ENCODE data around the gene SMS. TPM values are rescaled to one million over a fixed set of nuclear protein-coding genes. Genes with fewer than 3 reads are reported as not detected.

Gene SMS
- total RNA-seq, 1 donor from 2014 or later = 161 TPM

DNA sequence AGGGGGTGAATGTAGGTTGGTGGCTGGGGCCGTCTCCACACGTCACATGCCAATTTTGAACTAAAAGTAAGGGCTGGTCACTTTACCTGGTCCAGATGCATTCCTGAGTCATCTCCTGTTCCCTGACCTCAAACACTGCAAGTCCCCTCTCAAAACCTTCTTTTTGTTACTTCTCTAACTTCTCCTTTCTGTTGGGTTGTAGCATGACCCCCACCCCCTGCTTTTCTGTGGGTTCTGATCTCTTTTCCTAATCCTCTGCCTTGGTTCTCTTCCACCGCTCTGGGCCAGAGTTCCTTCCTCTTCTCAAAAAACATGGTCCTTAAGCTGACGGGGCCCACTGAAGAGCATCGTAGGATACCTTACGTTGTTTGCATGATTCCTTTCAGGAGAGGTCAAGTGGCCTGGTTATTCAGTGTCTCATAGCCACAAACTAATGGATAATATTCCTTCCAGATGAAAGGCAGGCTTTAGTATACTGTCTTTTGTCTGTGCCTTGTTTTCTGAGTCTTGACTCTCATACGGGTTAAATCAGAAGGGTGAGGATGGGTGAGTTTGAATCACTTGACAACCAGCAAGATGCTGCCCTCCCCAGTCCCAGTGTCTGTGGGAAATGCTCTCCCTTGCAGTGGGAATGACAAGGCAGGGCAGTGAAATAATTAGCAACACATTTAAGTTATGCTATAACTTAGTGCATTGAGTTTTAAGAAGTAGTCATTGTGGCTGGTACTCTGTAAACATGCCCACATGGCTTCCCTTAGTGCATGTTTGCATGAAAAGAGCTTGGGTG, 15.1 kb downstream of the SMS start:
- no peaks in the 10 kb centered on the region for H3K9me3 Mint-ChIP-seq (ENCODE audit: unreplicated experiment)
- no peak overlapping the region for H3K4me3 Mint-ChIP-seq (ENCODE audit: unreplicated experiment)
- TF ChIP-seq CTCF (IDR thresholded peaks at IDR 0.05; ENCODE audit: unreplicated experiment) = no peak
- H3K27me3 Mint-ChIP-seq (ENCODE audit: unreplicated experiment) = peaks cover 2% of the 10 kb centered on the region
- H3K36me3 Mint-ChIP-seq (ENCODE audit: low read depth, unreplicated experiment) = peaks cover 7% of the 10 kb centered on the region
- DNase-seq (ENCODE audit: low spot score) = no peak
- H3K4me1 Mint-ChIP-seq (ENCODE audit: unreplicated experiment) = peaks cover 36% of the 10 kb centered on the region
- H3K27ac Mint-ChIP-seq (ENCODE audit: unreplicated experiment) = no peak overlapping the region

- no peak for TF ChIP-seq CTCF (IDR thresholded peaks at IDR 0.05; ENCODE audit: unreplicated experiment)
- H3K4me3 Mint-ChIP-seq (ENCODE audit: unreplicated experiment) = no peak overlapping the region
- peaks cover 7% of the 10 kb centered on the region for H3K36me3 Mint-ChIP-seq (ENCODE audit: low read depth, unreplicated experiment)
- H3K9me3 Mint-ChIP-seq (ENCODE audit: unreplicated experiment) = no peaks in the 10 kb centered on the region
- H3K4me1 Mint-ChIP-seq (ENCODE audit: unreplicated experiment) = peaks cover 36% of the 10 kb centered on the region
- peaks cover 2% of the 10 kb centered on the region for H3K27me3 Mint-ChIP-seq (ENCODE audit: unreplicated experiment)
- DNase-seq (ENCODE audit: low spot score) = no peak
- H3K27ac Mint-ChIP-seq (ENCODE audit: unreplicated experiment) = no peak overlapping the region
Measured at GRCh38 chrX:21956783-21957182, 16.3 kb downstream of the SMS start.

DNA sequence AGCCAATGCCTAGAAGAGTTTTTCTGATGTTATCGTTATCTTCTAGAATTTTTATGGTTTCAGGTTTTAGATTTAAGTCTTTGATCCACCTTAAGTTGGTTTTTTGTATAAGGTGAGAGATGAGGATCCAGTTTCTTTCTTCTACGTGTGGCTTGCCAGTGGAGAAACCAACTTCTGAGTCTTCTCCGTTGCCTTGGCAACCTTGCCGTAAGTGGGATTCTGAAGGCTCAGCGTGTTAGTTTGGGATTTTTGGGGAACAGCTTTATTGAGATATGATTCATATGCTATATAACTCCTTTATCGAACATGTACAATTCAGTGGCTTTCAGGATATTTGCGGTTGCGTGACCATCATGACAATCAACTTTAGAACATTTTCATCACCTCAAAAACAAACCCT, 17.7 kb downstream of the SMS start:
- Mint-ChIP-seq H3K4me1 (ENCODE audit: unreplicated experiment) (peaks cover 26% of the 10 kb centered on the region), H3K4me3 (ENCODE audit: unreplicated experiment) (no peak overlapping the region), H3K27me3 (ENCODE audit: unreplicated experiment) (peaks cover 2% of the 10 kb centered on the region), H3K27ac (ENCODE audit: unreplicated experiment) (no peak overlapping the region), H3K9me3 (ENCODE audit: unreplicated experiment) (no peaks in the 10 kb centered on the region), H3K36me3 (ENCODE audit: low read depth, unreplicated experiment) (peaks cover 7% of the 10 kb centered on the region)
- no peak for TF ChIP-seq CTCF (IDR thresholded peaks at IDR 0.05; ENCODE audit: unreplicated experiment)
- DNase-seq (ENCODE audit: low spot score) = no peak

GRCh38 chrX:21958916-21959315, 18.4 kb downstream of the SMS start:
- Mint-ChIP-seq H3K27ac (ENCODE audit: unreplicated experiment) (no peak overlapping the region), H3K4me1 (ENCODE audit: unreplicated experiment) (peaks cover 24% of the 10 kb centered on the region), H3K27me3 (ENCODE audit: unreplicated experiment) (peaks cover 2% of the 10 kb centered on the region), H3K4me3 (ENCODE audit: unreplicated experiment) (no peak overlapping the region), H3K9me3 (ENCODE audit: unreplicated experiment) (no peaks in the 10 kb centered on the region), H3K36me3 (ENCODE audit: low read depth, unreplicated experiment) (peaks cover 7% of the 10 kb centered on the region)
- no peak for DNase-seq (ENCODE audit: low spot score)
- no peak for TF ChIP-seq CTCF (IDR thresholded peaks at IDR 0.05; ENCODE audit: unreplicated experiment)

- Mint-ChIP-seq H3K4me3 (ENCODE audit: unreplicated experiment) (no peak overlapping the region), H3K27me3 (ENCODE audit: unreplicated experiment) (peaks cover 2% of the 10 kb centered on the region), H3K27ac (ENCODE audit: unreplicated experiment) (no peak overlapping the region), H3K4me1 (ENCODE audit: unreplicated experiment) (peaks cover 24% of the 10 kb centered on the region), H3K9me3 (ENCODE audit: unreplicated experiment) (no peaks in the 10 kb centered on the region), H3K36me3 (ENCODE audit: low read depth, unreplicated experiment) (peaks cover 7% of the 10 kb centered on the region)
- no peak for TF ChIP-seq CTCF (IDR thresholded peaks at IDR 0.05; ENCODE audit: unreplicated experiment)
- DNase-seq (ENCODE audit: low spot score) = no peak
Measured at GRCh38 chrX:21959362-21960051, 19.0 kb downstream of the SMS start.

All from endothelial cell (in vitro differentiated cells).